WTC11 (cell line): ENCODE results near the gene ABCB8. TPM values are rescaled to one million over a fixed set of nuclear protein-coding genes. Genes with fewer than 3 reads are reported as not detected.

ENCODE experiments used
- ATAC-seq: fragments of 200-7000 bp; cut with Tn5 transposase; 2 replicates; pipeline ENCODE4 v1.10.0; 2021; ENCODE audit warnings: mild to moderate bottlenecking, moderate library complexity
- CTCF ChIA-PET: fragments of 300-600 bp; sonication (Branson Sonifier 250); formaldehyde crosslinking; loops from one replicate; lab custom pipeline; 2021; ENCODE audit warnings: antibody characterized with exemption; lab: Charles Lee
- POLR2A ChIA-PET: fragments of 350-600 bp; sonication (Branson Sonifier 250); formaldehyde crosslinking; loops from one replicate; lab custom pipeline; 2021; ENCODE audit warnings: antibody characterized with exemption; lab: Charles Lee
- DNase-seq: peaks from one replicate; pipeline ENCODE4 v3.0.0; 2021; ENCODE audit warnings: low spot score
- H3K27ac Mint-ChIP-seq: 2 replicates; pipeline ENCODE4 v1.8.0; 2021; ENCODE audit warnings: mixed read lengths
- H3K27me3 Mint-ChIP-seq: 2 replicates; pipeline ENCODE4 v1.8.0; 2021; ENCODE audit warnings: low read depth, mild to moderate bottlenecking, moderate library complexity, mixed read lengths
- H3K36me3 Mint-ChIP-seq: 2 replicates; pipeline ENCODE4 v1.8.0; 2021; ENCODE audit warnings: mixed read lengths
- H3K4me1 Mint-ChIP-seq: 2 replicates; pipeline ENCODE4 v1.8.0; 2022; ENCODE audit warnings: mixed read lengths
- H3K4me3 Mint-ChIP-seq: 2 replicates; pipeline ENCODE4 v1.8.0; 2021; ENCODE audit warnings: mild to moderate bottlenecking, moderate library complexity, mixed read lengths
- H3K9me3 Mint-ChIP-seq: 2 replicates; pipeline ENCODE4 v1.8.0; 2021; ENCODE audit warnings: mixed read lengths
- ARID4B ChIP-seq: sonication (generic); formaldehyde crosslinking; IDR thresholded peaks from 2 replicates; pipeline ENCODE4 v1.8.0; 2023; ENCODE audit warnings: missing genetic modification reagents, mild to moderate bottlenecking, borderline replicate concordance
- CBFB ChIP-seq: sonication (generic); formaldehyde crosslinking; IDR thresholded peaks from 2 replicates; pipeline ENCODE4 v1.8.1; 2022; ENCODE audit warnings: mild to moderate bottlenecking, low read depth, missing genetic modification reagents
- CREB1 ChIP-seq: sonication (generic); formaldehyde crosslinking; IDR thresholded peaks from 2 replicates; pipeline ENCODE4 v1.8.0; 2023; ENCODE audit warnings: mild to moderate bottlenecking, missing genetic modification reagents
- ELF4 ChIP-seq: sonication (generic); formaldehyde crosslinking; IDR thresholded peaks from 2 replicates; pipeline ENCODE4 v1.8.1; 2022; ENCODE audit warnings: low read depth, mild to moderate bottlenecking, moderate library complexity, missing genetic modification reagents
- ESRRA ChIP-seq: sonication (generic); formaldehyde crosslinking; IDR thresholded peaks from 2 replicates; pipeline ENCODE4 v1.8.1; 2022; ENCODE audit warnings: mild to moderate bottlenecking, missing genetic modification reagents, borderline replicate concordance
- HMGA2 ChIP-seq: fragments of 250-450 bp; sonication (Bioruptor Pico); IDR thresholded peaks from 2 replicates; pipeline ENCODE4 v1.4.0; 2021; ENCODE audit warnings: mild to moderate bottlenecking, moderate library complexity
- HMGXB4 ChIP-seq: sonication (generic); formaldehyde crosslinking; IDR thresholded peaks from 2 replicates; pipeline ENCODE4 v1.8.1; 2023; ENCODE audit warnings: mild to moderate bottlenecking, moderate library complexity, missing genetic modification reagents
- JAZF1 ChIP-seq: fragments of 250-450 bp; sonication (Bioruptor Pico); IDR thresholded peaks from 2 replicates; pipeline ENCODE4 v1.9.0; 2021; ENCODE audit warnings: moderate library complexity, mild to moderate bottlenecking, inconsistent platforms
- JUN ChIP-seq: sonication (generic); formaldehyde crosslinking; IDR thresholded peaks from 2 replicates; pipeline ENCODE4 v1.8.0; 2023; ENCODE audit warnings: mild to moderate bottlenecking, missing genetic modification reagents
- MAX ChIP-seq: sonication (generic); formaldehyde crosslinking; IDR thresholded peaks from 2 replicates; pipeline ENCODE4 v1.8.0; 2022; ENCODE audit warnings: mild to moderate bottlenecking, missing genetic modification reagents
- MXD4 ChIP-seq: fragments of 250-450 bp; sonication (Bioruptor Pico); IDR thresholded peaks from 2 replicates; pipeline ENCODE4 v1.8.0; 2021; ENCODE audit warnings: mild to moderate bottlenecking, moderate library complexity, borderline replicate concordance
- MYBL2 ChIP-seq: sonication (generic); formaldehyde crosslinking; IDR thresholded peaks from 2 replicates; pipeline ENCODE4 v1.8.1; 2023; ENCODE audit warnings: mild to moderate bottlenecking, moderate library complexity, missing genetic modification reagents
- NFE2L1 ChIP-seq: sonication (generic); formaldehyde crosslinking; IDR thresholded peaks from 2 replicates; pipeline ENCODE4 v1.8.1; 2023; ENCODE audit warnings: missing genetic modification reagents
- NFYB ChIP-seq: sonication (generic); formaldehyde crosslinking; conservative IDR thresholded peaks from 2 replicates; pipeline ENCODE4 v1.8.0; 2022; ENCODE audit warnings: low read depth, missing genetic modification reagents
- NR1H2 ChIP-seq: sonication (generic); formaldehyde crosslinking; IDR thresholded peaks from 2 replicates; pipeline ENCODE4 v1.9.0; 2021; ENCODE audit warnings: mild to moderate bottlenecking, moderate library complexity, missing genetic modification reagents
- PRRX2 ChIP-seq: fragments of 250-450 bp; sonication (Bioruptor Pico); IDR thresholded peaks from 2 replicates; pipeline ENCODE4 v1.8.0; 2021; ENCODE audit warnings: mild to moderate bottlenecking
- RORB ChIP-seq: fragments of 250-450 bp; sonication (Bioruptor Pico); IDR thresholded peaks from 2 replicates; pipeline ENCODE4 v1.9.0; 2021; ENCODE audit warnings: mild to moderate bottlenecking
- SMAD3 ChIP-seq: sonication (generic); formaldehyde crosslinking; IDR thresholded peaks from 2 replicates; pipeline ENCODE4 v1.8.0; 2022; ENCODE audit warnings: missing genetic modification reagents, mild to moderate bottlenecking, borderline replicate concordance
- SP1 ChIP-seq: sonication (generic); formaldehyde crosslinking; conservative IDR thresholded peaks from 2 replicates; pipeline ENCODE4 v1.8.1; 2022; ENCODE audit warnings: missing genetic modification reagents
- TEAD4 ChIP-seq: sonication (generic); formaldehyde crosslinking; IDR thresholded peaks from 2 replicates; pipeline ENCODE4 v1.8.0; 2022; ENCODE audit warnings: mild to moderate bottlenecking, missing genetic modification reagents
- TP53 ChIP-seq: sonication (generic); formaldehyde crosslinking; IDR thresholded peaks from 2 replicates; pipeline ENCODE4 v1.8.1; 2023; ENCODE audit warnings: mild to moderate bottlenecking, missing genetic modification reagents
- USF2 ChIP-seq: sonication (generic); formaldehyde crosslinking; IDR thresholded peaks from 2 replicates; pipeline ENCODE4 v1.8.1; 2023; ENCODE audit warnings: mild to moderate bottlenecking, missing genetic modification reagents, moderate library complexity
- ZNF232 ChIP-seq: sonication (generic); formaldehyde crosslinking; IDR thresholded peaks from 2 replicates; pipeline ENCODE4 v1.8.0; 2022; ENCODE audit warnings: mild to moderate bottlenecking, missing genetic modification reagents
- ZNF281 ChIP-seq: sonication (generic); formaldehyde crosslinking; IDR thresholded peaks from 2 replicates; pipeline ENCODE4 v1.8.0; 2023; ENCODE audit warnings: mild to moderate bottlenecking, missing genetic modification reagents
- ZNF317 ChIP-seq: sonication (generic); formaldehyde crosslinking; IDR thresholded peaks from 2 replicates; pipeline ENCODE4 v1.8.1; 2023; ENCODE audit warnings: low read depth, mild to moderate bottlenecking, moderate library complexity, missing genetic modification reagents, borderline replicate concordance
- ZNF416 ChIP-seq: fragments of 250-450 bp; sonication (Bioruptor Pico); IDR thresholded peaks from 2 replicates; pipeline ENCODE4 v1.9.0; 2021; ENCODE audit warnings: mild to moderate bottlenecking, inconsistent platforms
- ZSCAN18 ChIP-seq: fragments of 250-450 bp; sonication (Bioruptor Pico); IDR thresholded peaks from 2 replicates; pipeline ENCODE4 v2.1.2; 2022; ENCODE audit warnings: mild to moderate bottlenecking, moderate library complexity
- total RNA-seq: library from RNA; stranded (reverse); gene quantifications from 3 replicates; pipeline ENCODE4 v1.2.3, GENCODE V29; 2021

The ABCB8 gene
- total RNA-seq, 1 experiment from 2014 or later, result 35.9 TPM

GRCh38 chr7:151080522-151081169 is 52.4 kb downstream of the ABCB8 start, which contains the start of gene FASTK:
TSS of gene FASTK (minus strand) at chr7:151080809. CDS start at chr7:151080766, 43 bp downstream.
- H3K4me3 Mint-ChIP-seq, result peak within 1 kb of the TSS; percentile 87
- peak within 1 kb of the TSS; percentile 85; the same call in 1 of the 2 replicates for H3K27ac Mint-ChIP-seq
- ChIA-PET POLR2A (interaction anchor here (0.5 to 1.6 kb wide), 5 partner anchors 18 to 699 kb away, joined by 3 to 13 read pairs (median 3); no protein-coding TSS in a partner anchor), CTCF (interaction anchor here (0.7 to 1.6 kb wide), 13 partner anchors 10 to 117 kb away, joined by 3 to 14 read pairs (median 5); partner anchors contain the start of gene ABCB8)
- ATAC-seq, result peak; percentile 45
- H3K27me3 Mint-ChIP-seq, result peaks cover 3% of the 10 kb centered on the region; the same call in 1 of the 2 replicates
- H3K36me3 Mint-ChIP-seq, result peaks cover 3% of the 10 kb centered on the region; the same call in 1 of the 2 replicates
- DNase-seq, result peak; percentile 84
- peaks cover 43% of the 10 kb centered on the region for H3K4me1 Mint-ChIP-seq
- no peaks in the 10 kb centered on the region for H3K9me3 Mint-ChIP-seq
- peak; percentile 42; the same call in 1 of the 2 replicates for TF ChIP-seq HMGXB4 (CRISPR knock-in tag)
- TF ChIP-seq CREB1 (CRISPR knock-in tag), result 0 out of 2 replicates have a peak, but pooled peaks have one; percentile 17
- 0 out of 2 replicates have a peak, but pooled peaks have one; percentile 8 for TF ChIP-seq NFYB (CRISPR knock-in tag)
- no peak for TF ChIP-seq ZNF281 (CRISPR knock-in tag)
- TF ChIP-seq RORB (CRISPR knock-in tag), result no peak
- TF ChIP-seq ZSCAN18 (CRISPR knock-in tag), result no peak
- TF ChIP-seq ESRRA, result no peak; the same call in 1 of the 2 replicates
- peak; percentile 24; the same call in 1 of the 2 replicates for TF ChIP-seq MYBL2 (CRISPR knock-in tag)
- peak; percentile 58; the same call in 1 of the 2 replicates for TF ChIP-seq ARID4B (CRISPR knock-in tag)
- no peak for TF ChIP-seq PRRX2 (CRISPR knock-in tag)
- no peak for TF ChIP-seq HMGA2 (CRISPR knock-in tag)
- TF ChIP-seq JUN (CRISPR knock-in tag), result peak; percentile 70
- TF ChIP-seq JAZF1, result no peak
- no peak for TF ChIP-seq MXD4 (CRISPR knock-in tag)
- no peak for TF ChIP-seq TP53
- TF ChIP-seq MAX (CRISPR knock-in tag), result no peak; the same call in 1 of the 2 replicates
- TF ChIP-seq ZNF317, result 0 out of 2 replicates have a peak, but pooled peaks have one; percentile 31
- TF ChIP-seq TEAD4 (CRISPR knock-in tag), result 0 out of 2 replicates have a peak, but pooled peaks have one; percentile 9
- no peak for TF ChIP-seq CBFB (CRISPR knock-in tag)
- TF ChIP-seq ZNF416 (CRISPR knock-in tag), result no peak
- no peak for TF ChIP-seq NR1H2 (CRISPR knock-in tag)
- 0 out of 2 replicates have a peak, but pooled peaks have one; percentile 56 for TF ChIP-seq ZNF232
- no peak for TF ChIP-seq USF2 (CRISPR knock-in tag)
- 0 out of 2 replicates have a peak, but pooled peaks have one; percentile 18 for TF ChIP-seq SMAD3 (CRISPR knock-in tag)
- TF ChIP-seq ELF4 (CRISPR knock-in tag), result no peak
- TF ChIP-seq NFE2L1 (CRISPR knock-in tag), result no peak
- peak; percentile 66; the same call in 1 of the 2 replicates for TF ChIP-seq SP1
